Posterior cingulate gyrus (tissue), 11 donors: ENCODE results near the gene USF2.

Source experiments
- DNase-seq, 10 donors: peaks; one replicate each; pipeline versions ENCODE4 v3.0.0 to v3.0.0-alpha.2; 2020 to 2021; ENCODE audit warnings: mixed read lengths in 3 of 10
- intact Hi-C: fragments of 100-400 bp; cut with DNase I; formaldehyde crosslinking; loops from one replicate; pipeline ENCODE4 v1.15.1; 2023

The USF2 gene

DNA sequence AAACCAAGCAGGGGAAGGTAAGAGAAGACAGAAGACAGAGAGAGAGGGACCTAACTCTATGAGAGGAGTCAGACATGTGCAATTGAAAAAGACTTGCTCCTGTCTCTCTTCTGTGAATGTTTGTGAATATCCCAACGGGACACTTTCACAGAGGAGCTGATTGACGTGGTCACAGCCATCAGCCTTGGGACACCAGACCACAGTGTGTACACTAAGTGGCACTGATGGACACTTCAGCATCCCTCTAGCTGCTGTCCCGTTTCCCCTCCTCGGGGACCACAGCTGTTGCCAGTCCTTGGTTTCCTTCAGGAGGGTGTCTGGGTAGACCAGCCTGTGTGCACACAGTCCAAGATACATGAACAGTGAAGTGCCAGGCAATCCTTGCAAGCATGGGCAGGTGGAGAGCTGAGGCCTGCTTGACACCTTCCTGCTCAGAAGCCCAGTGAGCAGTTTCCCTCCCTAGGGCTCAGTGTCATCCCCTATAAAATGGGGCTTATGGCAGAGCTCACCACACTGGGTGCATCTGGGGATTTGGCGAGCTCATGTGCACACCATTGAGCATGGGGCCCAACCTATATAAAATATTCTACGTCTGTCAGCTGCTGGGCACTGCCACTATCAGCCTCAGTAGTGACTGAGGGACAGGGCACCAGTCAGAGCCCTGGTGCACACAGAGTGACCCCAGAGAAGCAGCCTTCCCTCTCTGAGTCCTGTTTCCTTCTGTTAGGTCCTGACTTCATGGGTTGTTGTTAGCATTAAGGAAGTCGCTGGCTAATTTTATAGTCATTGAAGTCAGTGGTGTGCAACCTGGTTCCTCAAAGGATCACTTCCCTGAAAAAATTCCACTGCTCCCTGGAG lies 4.3 kb upstream of the USF2 start:
- DNase-seq = peak in 5 of 10 donors; percentile 15 to 62 (median 57)
- intact Hi-C loops = loop anchor here (10.0 kb wide), 1 partner anchor 230 kb away; the partner anchor contains the start of gene KRTDAP

DNA sequence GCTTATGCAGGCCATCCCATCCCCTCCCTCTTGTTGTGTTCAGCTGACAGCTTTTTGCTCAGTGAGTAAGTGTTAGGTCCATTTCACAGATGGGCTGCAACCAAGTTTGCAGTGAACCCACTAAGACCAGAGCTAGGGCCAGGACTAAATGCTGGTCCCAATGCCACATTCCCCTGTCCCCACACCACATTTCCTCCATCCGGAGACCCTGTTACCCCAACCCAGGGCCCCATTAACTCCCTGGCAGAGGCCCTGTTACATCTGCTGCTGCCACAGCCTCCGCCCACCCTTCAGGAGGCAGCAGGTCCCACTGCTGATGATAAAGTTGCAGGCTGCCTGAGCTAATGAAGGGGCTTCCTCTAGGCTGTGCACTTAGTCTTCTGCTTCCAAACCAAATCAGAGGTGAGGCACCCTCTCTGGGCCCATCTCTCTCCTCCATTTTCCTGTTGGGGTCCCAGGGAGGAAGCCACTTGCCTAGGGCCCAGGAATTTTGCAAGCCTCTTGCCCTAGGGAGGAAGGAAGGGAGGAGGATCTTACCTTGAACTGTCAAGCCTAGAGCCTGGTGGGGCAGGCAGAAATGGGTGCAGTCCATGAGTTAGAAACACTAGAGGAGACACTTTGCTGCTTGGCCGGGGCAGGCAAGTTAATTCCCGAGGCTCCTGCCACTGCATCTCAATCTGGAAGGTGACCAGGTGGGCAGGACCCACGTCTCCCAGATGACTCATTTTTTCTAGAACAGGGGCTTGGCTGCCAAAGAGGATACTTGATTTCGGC lies 3.4 kb upstream of the USF2 start:
- intact Hi-C loops = loop anchor here (10.0 kb wide), 1 partner anchor 229 kb away; the partner anchor contains the start of gene KRTDAP
- peak in 6 of 10 donors; percentile 7 to 77 (median 38) for DNase-seq

- intact Hi-C loops = loop anchor here (10.0 kb wide), 1 partner anchor 229 kb away; the partner anchor contains the start of gene KRTDAP
- DNase-seq = peak in 6 of 10 donors; percentile 5 to 73 (median 20)
Observed at GRCh38 chr19:35265900-35266519, 2.8 kb upstream of the USF2 start.

- intact Hi-C loops = loop anchor here (10.0 kb wide), 1 partner anchor 228 kb away; the partner anchor contains the start of gene KRTDAP
- DNase-seq = peak in 5 of 10 donors; percentile 14 to 81 (median 67)
Observed at GRCh38 chr19:35266520-35267352, 2.0 kb upstream of the USF2 start.

GRCh38 chr19:35267353-35267817 lies 1.4 kb upstream of the USF2 start:
- intact Hi-C loops = loop anchor here (10.0 kb wide), 1 partner anchor 227 kb away; the partner anchor contains the start of gene KRTDAP
- DNase-seq = peak in 5 of 10 donors; percentile 48 to 90 (median 83)

GRCh38 chr19:35267818-35268535 lies 785 bp upstream of the USF2 start:
- intact Hi-C loops = loop anchor here (2.0 to 10.0 kb wide), 2 partner anchors 25 to 227 kb away; partner anchors contain the start of genes KRTDAP and MAG
- DNase-seq = peak in 6 of 10 donors; percentile 57 to 94 (median 83)

DNA sequence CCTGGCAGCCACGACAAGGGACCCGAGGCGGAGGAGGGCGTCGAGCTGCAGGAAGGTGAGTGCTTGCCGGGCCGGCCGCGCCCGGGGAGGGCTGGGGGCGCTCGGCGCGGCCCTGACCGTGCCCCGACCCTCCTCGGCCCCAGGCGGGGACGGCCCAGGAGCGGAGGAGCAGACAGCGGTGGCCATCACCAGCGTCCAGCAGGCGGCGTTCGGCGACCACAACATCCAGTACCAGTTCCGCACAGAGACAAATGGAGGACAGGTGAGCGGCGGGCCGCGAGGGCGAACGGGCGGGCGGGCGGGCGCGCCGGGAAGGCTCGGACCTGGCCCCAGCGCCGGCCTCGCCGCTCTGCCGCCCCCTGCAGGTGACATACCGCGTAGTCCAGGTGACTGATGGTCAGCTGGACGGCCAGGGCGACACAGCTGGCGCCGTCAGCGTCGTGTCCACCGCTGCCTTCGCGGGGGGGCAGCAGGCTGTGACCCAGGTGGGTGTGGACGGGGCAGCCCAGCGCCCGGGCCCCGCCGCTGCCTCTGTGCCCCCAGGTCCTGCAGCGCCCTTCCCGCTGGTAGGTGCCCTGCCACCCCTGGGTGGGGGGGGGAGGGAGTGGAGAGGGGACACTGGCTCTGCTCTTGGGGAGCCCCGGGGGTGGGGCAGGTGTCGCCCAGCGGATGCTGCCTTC lies 816 bp downstream of the USF2 start:
- peak; percentile 77 to 98 (median 88) for DNase-seq
- intact Hi-C loops = loop anchor here (1.0 to 10.0 kb wide), 4 partner anchors 23 to 225 kb away; partner anchors contain the start of genes FFAR1, FXYD7, KRTDAP and MAG

DNA sequence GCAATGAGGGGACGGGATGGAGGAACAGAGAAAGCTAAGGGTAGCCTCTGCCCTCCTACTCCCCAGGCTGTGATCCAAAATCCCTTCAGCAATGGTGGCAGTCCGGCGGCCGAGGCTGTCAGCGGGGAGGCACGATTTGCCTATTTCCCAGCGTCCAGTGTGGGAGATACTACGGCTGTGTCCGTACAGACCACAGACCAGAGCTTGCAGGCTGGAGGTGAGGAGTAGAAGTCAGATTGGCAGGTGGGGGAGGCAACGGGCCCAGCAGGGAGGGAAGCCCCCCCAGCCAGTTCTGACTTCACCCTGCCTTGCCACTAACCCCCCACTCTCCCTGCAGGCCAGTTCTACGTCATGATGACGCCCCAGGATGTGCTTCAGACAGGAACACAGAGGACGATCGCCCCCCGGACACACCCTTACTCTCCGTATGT lies 1.6 kb downstream of the USF2 start:
- DNase-seq = peak in 1 of 10 donors; percentile 65
- intact Hi-C loops = loop anchor here (5.0 kb wide), 1 partner anchor 77 kb away; the partner anchor contains the start of gene FFAR1

- intact Hi-C loops = loop anchor here (5.0 kb wide), 1 partner anchor 76 kb away; the partner anchor contains the start of gene FFAR1
- DNase-seq = no peak
Observed at GRCh38 chr19:35271546-35271945, 2.8 kb downstream of the USF2 start.

- peak in 1 of 10 donors; percentile 70 for DNase-seq
Observed at GRCh38 chr19:35272122-35272719, 3.5 kb downstream of the USF2 start.

GRCh38 chr19:35272954-35273649 lies 4.3 kb downstream of the USF2 start:
- intact Hi-C loops = loop anchor here (5.0 kb wide), 1 partner anchor 74 kb away; the partner anchor contains the start of gene FFAR1
- DNase-seq = peak in 1 of 10 donors; percentile 73

More at GRCh38 chr19:35272122-35272719, 3.5 kb downstream of the USF2 start:
- intact Hi-C loops = loop anchor here (5.0 kb wide), 1 partner anchor 75 kb away; the partner anchor contains the start of gene FFAR1

GRCh38 chr19:35273686-35274259 lies 5.0 kb downstream of the USF2 start:
- peak in 2 of 10 donors; percentile 64 to 80 for DNase-seq
- intact Hi-C loops = loop anchor here (5.0 kb wide), 1 partner anchor 74 kb away; the partner anchor contains the start of gene FFAR1

- DNase-seq = no peak
- intact Hi-C loops = loop anchor here (5.0 kb wide), 1 partner anchor 73 kb away; the partner anchor contains the start of gene FFAR1
Observed at GRCh38 chr19:35274323-35274722, 5.6 kb downstream of the USF2 start.

DNA sequence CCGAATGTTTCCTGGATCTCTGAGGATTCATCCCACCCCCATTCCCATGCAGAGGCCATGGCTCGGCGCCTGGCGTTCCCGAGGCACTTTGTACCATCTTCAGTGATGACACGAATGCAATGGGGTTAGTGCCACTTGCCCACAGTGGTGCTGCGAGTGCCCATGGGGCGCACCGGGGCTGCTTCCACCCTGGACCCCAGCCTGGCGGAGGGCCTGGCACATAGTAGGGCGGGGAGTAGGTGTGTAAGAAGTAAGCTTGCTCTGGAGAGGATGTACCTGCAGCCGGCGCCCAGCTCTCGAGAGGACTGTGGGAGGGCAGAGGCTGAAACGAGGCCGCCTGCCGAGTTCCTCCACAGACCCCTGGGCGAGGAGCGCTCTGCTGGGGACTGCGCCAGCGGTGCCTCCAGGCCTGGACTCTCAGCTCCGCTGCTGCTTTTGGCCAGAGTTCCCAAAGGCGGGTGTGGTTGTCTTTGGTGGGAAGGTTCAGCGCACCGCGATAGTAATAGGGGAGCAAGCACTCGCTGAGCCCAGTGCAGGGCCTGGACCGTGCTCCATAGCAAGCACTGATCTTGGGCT lies 8.0 kb downstream of the USF2 start:
- DNase-seq = no peak
- intact Hi-C loops = no loop called here

DNA sequence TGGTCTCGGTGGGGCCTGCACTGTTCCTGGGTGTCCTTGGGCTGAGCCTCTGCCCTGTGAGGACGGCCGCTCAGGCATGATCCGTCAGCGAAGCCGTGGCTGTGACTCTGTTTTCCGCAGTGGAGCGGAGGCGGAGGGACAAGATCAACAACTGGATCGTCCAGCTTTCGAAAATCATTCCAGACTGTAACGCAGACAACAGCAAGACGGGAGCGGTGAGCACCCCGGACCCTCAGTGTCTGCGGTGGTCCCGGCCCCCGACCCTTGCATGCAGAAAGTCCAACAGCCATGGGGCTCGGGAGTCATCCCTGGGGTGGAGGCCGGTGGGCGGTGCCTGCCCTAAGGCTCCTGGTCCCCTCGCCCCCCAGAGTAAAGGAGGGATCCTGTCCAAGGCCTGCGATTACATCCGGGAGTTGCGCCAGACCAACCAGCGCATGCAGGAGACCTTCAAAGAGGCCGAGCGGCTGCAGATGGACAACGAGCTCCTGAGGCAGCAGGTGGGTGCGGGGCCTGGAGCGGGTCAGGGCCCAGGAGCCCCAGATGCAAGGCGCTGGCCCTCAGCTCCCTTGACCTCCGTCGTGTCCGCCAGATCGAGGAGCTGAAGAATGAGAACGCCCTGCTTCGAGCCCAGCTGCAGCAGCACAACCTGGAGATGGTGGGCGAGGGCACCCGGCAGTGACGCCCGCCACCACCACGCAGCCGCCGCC lies 10.0 kb downstream of the USF2 start:
- DNase-seq = peak in 1 of 10 donors; percentile 66
- intact Hi-C loops = no loop called here
